Measurements from ENCODE around the gene NEK10. TPM values are rescaled to one million over a fixed set of nuclear protein-coding genes. Genes with fewer than 3 reads are reported as not detected.

Gene NEK10
- total RNA-seq, 1 donor from 2014 or later: 1.2 TPM

GRCh38 chr3:27174530-27174929 is 194.7 kb downstream of the NEK10 start:
- Mint-ChIP-seq H3K27ac (ENCODE audit: unreplicated experiment) (no peak overlapping the region), H3K36me3 (ENCODE audit: low read depth, unreplicated experiment) (no peaks in the 10 kb centered on the region), H3K27me3 (ENCODE audit: unreplicated experiment) (peaks cover 2% of the 10 kb centered on the region), H3K4me1 (ENCODE audit: unreplicated experiment) (no peaks in the 10 kb centered on the region), H3K4me3 (ENCODE audit: unreplicated experiment) (no peak overlapping the region), H3K9me3 (ENCODE audit: unreplicated experiment) (no peaks in the 10 kb centered on the region)
- no peak for DNase-seq (ENCODE audit: low spot score)
- no peak for TF ChIP-seq CTCF (IDR thresholded peaks at IDR 0.05; ENCODE audit: unreplicated experiment)

- Mint-ChIP-seq H3K36me3 (ENCODE audit: low read depth, unreplicated experiment) (no peaks in the 10 kb centered on the region), H3K27me3 (ENCODE audit: unreplicated experiment) (peaks cover 2% of the 10 kb centered on the region), H3K9me3 (ENCODE audit: unreplicated experiment) (no peaks in the 10 kb centered on the region), H3K4me1 (ENCODE audit: unreplicated experiment) (no peaks in the 10 kb centered on the region), H3K27ac (ENCODE audit: unreplicated experiment) (no peak overlapping the region), H3K4me3 (ENCODE audit: unreplicated experiment) (no peak overlapping the region)
- DNase-seq (ENCODE audit: low spot score): no peak
- TF ChIP-seq CTCF (IDR thresholded peaks at IDR 0.05; ENCODE audit: unreplicated experiment): no peak
These were observed 198.1 kb downstream of the NEK10 start for GRCh38 chr3:27171113-27171512.

GRCh38 chr3:27166888-27167287 is 202.3 kb downstream of the NEK10 start:
- no peak overlapping the region for H3K4me3 Mint-ChIP-seq (ENCODE audit: unreplicated experiment)
- H3K27ac Mint-ChIP-seq (ENCODE audit: unreplicated experiment): no peak overlapping the region
- no peak for DNase-seq (ENCODE audit: low spot score)
- H3K4me1 Mint-ChIP-seq (ENCODE audit: unreplicated experiment): no peaks in the 10 kb centered on the region
- peaks cover 4% of the 10 kb centered on the region for H3K27me3 Mint-ChIP-seq (ENCODE audit: unreplicated experiment)
- no peaks in the 10 kb centered on the region for H3K9me3 Mint-ChIP-seq (ENCODE audit: unreplicated experiment)
- H3K36me3 Mint-ChIP-seq (ENCODE audit: low read depth, unreplicated experiment): no peaks in the 10 kb centered on the region
- TF ChIP-seq CTCF (IDR thresholded peaks at IDR 0.05; ENCODE audit: unreplicated experiment): no peak

- Mint-ChIP-seq H3K27ac (ENCODE audit: unreplicated experiment) (no peak overlapping the region), H3K27me3 (ENCODE audit: unreplicated experiment) (peaks cover 4% of the 10 kb centered on the region), H3K36me3 (ENCODE audit: low read depth, unreplicated experiment) (no peaks in the 10 kb centered on the region), H3K9me3 (ENCODE audit: unreplicated experiment) (no peaks in the 10 kb centered on the region), H3K4me1 (ENCODE audit: unreplicated experiment) (no peaks in the 10 kb centered on the region), H3K4me3 (ENCODE audit: unreplicated experiment) (no peak overlapping the region)
- no peak for DNase-seq (ENCODE audit: low spot score)
- no peak for TF ChIP-seq CTCF (IDR thresholded peaks at IDR 0.05; ENCODE audit: unreplicated experiment)
These were observed 203.9 kb downstream of the NEK10 start for GRCh38 chr3:27165321-27165721.

GRCh38 chr3:27160779-27161287 is 208.3 kb downstream of the NEK10 start:
- no peaks in the 10 kb centered on the region for H3K9me3 Mint-ChIP-seq (ENCODE audit: unreplicated experiment)
- H3K4me1 Mint-ChIP-seq (ENCODE audit: unreplicated experiment): no peaks in the 10 kb centered on the region
- H3K27me3 Mint-ChIP-seq (ENCODE audit: unreplicated experiment): peaks cover 2% of the 10 kb centered on the region

More at GRCh38 chr3:27160779-27161287, 208.3 kb downstream of the NEK10 start:
- no peaks in the 10 kb centered on the region for H3K36me3 Mint-ChIP-seq (ENCODE audit: low read depth, unreplicated experiment)
- DNase-seq (ENCODE audit: low spot score): no peak
- no peak overlapping the region for H3K4me3 Mint-ChIP-seq (ENCODE audit: unreplicated experiment)
- H3K27ac Mint-ChIP-seq (ENCODE audit: unreplicated experiment): no peak overlapping the region
- no peak for TF ChIP-seq CTCF (IDR thresholded peaks at IDR 0.05; ENCODE audit: unreplicated experiment)

Data from endothelial cell (in vitro differentiated cells).